ENCODE measurements around the gene MYO18B.

MYO18B gene

GRCh38 chr22:25900390-25900789, 158.4 kb downstream of the MYO18B start:
- TF ChIP-seq POU2F2 (IDR thresholded peaks at IDR 0.05; ENCODE audit: low read depth, low read length), result no peak
- no peak for TF ChIP-seq PAX5 (IDR thresholded peaks at IDR 0.05; ENCODE audit: insufficient read depth, low read length, severe bottlenecking)
- no peak for TF ChIP-seq TAF1 (IDR thresholded peaks at IDR 0.05; ENCODE audit: low read depth, low read length)
- no peak for TF ChIP-seq POLR2AphosphoS5 (IDR thresholded peaks at IDR 0.05; ENCODE audit: low read depth, low read length)
- TF ChIP-seq SPI1 (IDR thresholded peaks at IDR 0.05; ENCODE audit: low read depth, low read length), result no peak
- TF ChIP-seq POLR2A (IDR thresholded peaks at IDR 0.05; ENCODE audit: low read depth, low read length), result no peak
- DNase-seq (ENCODE audit: insufficient read length, low spot score) (no peak), FAIRE-seq (no peak)

- no peak for FAIRE-seq
- TF ChIP-seq POLR2AphosphoS5 (IDR thresholded peaks at IDR 0.05; ENCODE audit: low read depth, low read length) (no peak), SPI1 (IDR thresholded peaks at IDR 0.05; ENCODE audit: low read depth, low read length) (no peak), PAX5 (IDR thresholded peaks at IDR 0.05; ENCODE audit: insufficient read depth, low read length, severe bottlenecking) (no peak), POU2F2 (IDR thresholded peaks at IDR 0.05; ENCODE audit: low read depth, low read length) (no peak), TAF1 (IDR thresholded peaks at IDR 0.05; ENCODE audit: low read depth, low read length) (no peak), POLR2A (IDR thresholded peaks at IDR 0.05; ENCODE audit: low read depth, low read length) (no peak)
- DNase-seq (ENCODE audit: insufficient read length, low spot score), result no peak
Observed at GRCh38 chr22:25900880-25901279, 158.9 kb downstream of the MYO18B start.

DNA sequence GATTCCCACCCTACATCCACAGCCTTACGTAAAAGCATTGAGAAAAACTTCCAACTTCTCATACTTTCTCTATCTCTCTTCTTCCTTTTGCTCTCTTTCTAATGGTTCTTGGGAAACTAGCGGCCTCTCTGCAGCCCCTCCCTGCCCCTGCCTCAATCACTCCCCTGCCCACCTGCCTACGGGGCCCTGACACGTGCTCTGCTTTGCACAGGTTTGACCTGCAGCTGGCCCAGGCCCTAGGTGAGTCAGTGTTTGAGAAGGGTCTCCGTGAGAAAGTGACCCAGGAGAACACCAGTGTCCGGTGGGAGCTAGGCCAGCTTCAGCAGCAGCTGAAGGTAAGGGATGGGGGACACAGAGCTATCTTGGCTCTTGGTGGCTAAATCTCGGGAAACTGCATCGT, 160.4 kb downstream of the MYO18B start:
- FAIRE-seq (no peak), DNase-seq (ENCODE audit: insufficient read length, low spot score) (no peak)
- TF ChIP-seq POLR2AphosphoS5 (IDR thresholded peaks at IDR 0.05; ENCODE audit: low read depth, low read length), result no peak
- TF ChIP-seq POU2F2 (IDR thresholded peaks at IDR 0.05; ENCODE audit: low read depth, low read length), result no peak
- TF ChIP-seq POLR2A (IDR thresholded peaks at IDR 0.05; ENCODE audit: low read depth, low read length), result no peak
- TF ChIP-seq SPI1 (IDR thresholded peaks at IDR 0.05; ENCODE audit: low read depth, low read length), result no peak
- no peak for TF ChIP-seq PAX5 (IDR thresholded peaks at IDR 0.05; ENCODE audit: insufficient read depth, low read length, severe bottlenecking)
- TF ChIP-seq TAF1 (IDR thresholded peaks at IDR 0.05; ENCODE audit: low read depth, low read length), result no peak

- FAIRE-seq, result no peak
- DNase-seq (ENCODE audit: insufficient read length, low spot score), result no peak
- TF ChIP-seq SPI1 (IDR thresholded peaks at IDR 0.05; ENCODE audit: low read depth, low read length), result no peak
- TF ChIP-seq TAF1 (IDR thresholded peaks at IDR 0.05; ENCODE audit: low read depth, low read length), result no peak
- no peak for TF ChIP-seq POU2F2 (IDR thresholded peaks at IDR 0.05; ENCODE audit: low read depth, low read length)
- TF ChIP-seq PAX5 (IDR thresholded peaks at IDR 0.05; ENCODE audit: insufficient read depth, low read length, severe bottlenecking), result no peak
- TF ChIP-seq POLR2AphosphoS5 (IDR thresholded peaks at IDR 0.05; ENCODE audit: low read depth, low read length), result no peak
- no peak for TF ChIP-seq POLR2A (IDR thresholded peaks at IDR 0.05; ENCODE audit: low read depth, low read length)
Observed at GRCh38 chr22:25903294-25903693, 161.3 kb downstream of the MYO18B start.

DNA sequence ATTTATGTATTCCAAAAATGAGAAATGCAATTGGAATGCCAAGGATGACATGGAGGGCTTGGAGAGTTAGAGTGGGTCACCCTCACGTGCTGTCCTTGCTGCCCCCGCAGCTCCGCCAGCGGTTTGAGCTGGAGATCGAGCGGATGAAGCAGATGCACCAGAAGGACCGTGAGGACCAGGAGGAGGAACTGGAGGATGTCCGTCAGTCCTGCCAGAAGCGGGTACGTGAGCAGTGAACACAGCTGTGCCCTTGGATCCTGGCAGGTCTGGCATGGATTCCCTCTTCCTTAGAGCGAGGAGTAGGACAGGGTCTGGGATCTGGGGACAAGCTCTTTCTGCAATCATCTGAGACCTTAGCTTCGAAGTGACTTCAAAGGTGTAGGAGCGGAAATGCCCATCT, 166.2 kb downstream of the MYO18B start:
- no peak for TF ChIP-seq POLR2AphosphoS5 (IDR thresholded peaks at IDR 0.05; ENCODE audit: low read depth, low read length)
- TF ChIP-seq TAF1 (IDR thresholded peaks at IDR 0.05; ENCODE audit: low read depth, low read length), result no peak
- no peak for TF ChIP-seq SPI1 (IDR thresholded peaks at IDR 0.05; ENCODE audit: low read depth, low read length)
- TF ChIP-seq POU2F2 (IDR thresholded peaks at IDR 0.05; ENCODE audit: low read depth, low read length), result no peak
- FAIRE-seq (no peak), DNase-seq (ENCODE audit: insufficient read length, low spot score) (no peak)

DNA sequence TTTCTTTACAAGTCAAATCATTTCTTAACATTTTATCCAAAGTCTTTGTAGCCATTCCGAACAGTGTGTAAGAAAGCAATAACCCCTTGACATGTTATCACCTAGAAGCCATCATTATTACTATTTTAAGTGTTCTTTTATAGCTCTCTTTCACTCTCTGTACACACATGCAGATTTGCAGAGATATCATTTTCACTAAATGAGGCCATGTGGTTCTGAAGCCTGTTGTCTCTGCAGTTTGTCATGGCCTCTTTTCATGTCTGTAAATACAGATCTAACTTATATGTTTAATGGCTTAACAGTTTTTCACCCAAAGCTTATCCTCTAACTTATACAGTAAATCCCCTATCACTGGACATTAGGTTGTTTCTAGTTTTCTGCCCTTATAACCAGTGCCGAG, 166.8 kb downstream of the MYO18B start:
- no peak for DNase-seq (ENCODE audit: insufficient read length, low spot score)
- no peak for FAIRE-seq
- no peak for TF ChIP-seq POU2F2 (IDR thresholded peaks at IDR 0.05; ENCODE audit: low read depth, low read length)
- TF ChIP-seq PAX5 (IDR thresholded peaks at IDR 0.05; ENCODE audit: insufficient read depth, low read length, severe bottlenecking), result no peak
- no peak for TF ChIP-seq POLR2AphosphoS5 (IDR thresholded peaks at IDR 0.05; ENCODE audit: low read depth, low read length)
- no peak for TF ChIP-seq POLR2A (IDR thresholded peaks at IDR 0.05; ENCODE audit: low read depth, low read length)
- no peak for TF ChIP-seq TAF1 (IDR thresholded peaks at IDR 0.05; ENCODE audit: low read depth, low read length)
- no peak for TF ChIP-seq SPI1 (IDR thresholded peaks at IDR 0.05; ENCODE audit: low read depth, low read length)

- DNase-seq (ENCODE audit: insufficient read length, low spot score), result no peak
- TF ChIP-seq TAF1 (IDR thresholded peaks at IDR 0.05; ENCODE audit: low read depth, low read length) (no peak), POLR2A (IDR thresholded peaks at IDR 0.05; ENCODE audit: low read depth, low read length) (no peak), PAX5 (IDR thresholded peaks at IDR 0.05; ENCODE audit: insufficient read depth, low read length, severe bottlenecking) (no peak), POLR2AphosphoS5 (IDR thresholded peaks at IDR 0.05; ENCODE audit: low read depth, low read length) (no peak), SPI1 (IDR thresholded peaks at IDR 0.05; ENCODE audit: low read depth, low read length) (no peak), POU2F2 (IDR thresholded peaks at IDR 0.05; ENCODE audit: low read depth, low read length) (no peak)
- FAIRE-seq, result no peak
Observed at GRCh38 chr22:25909614-25910387, 167.8 kb downstream of the MYO18B start.

DNA sequence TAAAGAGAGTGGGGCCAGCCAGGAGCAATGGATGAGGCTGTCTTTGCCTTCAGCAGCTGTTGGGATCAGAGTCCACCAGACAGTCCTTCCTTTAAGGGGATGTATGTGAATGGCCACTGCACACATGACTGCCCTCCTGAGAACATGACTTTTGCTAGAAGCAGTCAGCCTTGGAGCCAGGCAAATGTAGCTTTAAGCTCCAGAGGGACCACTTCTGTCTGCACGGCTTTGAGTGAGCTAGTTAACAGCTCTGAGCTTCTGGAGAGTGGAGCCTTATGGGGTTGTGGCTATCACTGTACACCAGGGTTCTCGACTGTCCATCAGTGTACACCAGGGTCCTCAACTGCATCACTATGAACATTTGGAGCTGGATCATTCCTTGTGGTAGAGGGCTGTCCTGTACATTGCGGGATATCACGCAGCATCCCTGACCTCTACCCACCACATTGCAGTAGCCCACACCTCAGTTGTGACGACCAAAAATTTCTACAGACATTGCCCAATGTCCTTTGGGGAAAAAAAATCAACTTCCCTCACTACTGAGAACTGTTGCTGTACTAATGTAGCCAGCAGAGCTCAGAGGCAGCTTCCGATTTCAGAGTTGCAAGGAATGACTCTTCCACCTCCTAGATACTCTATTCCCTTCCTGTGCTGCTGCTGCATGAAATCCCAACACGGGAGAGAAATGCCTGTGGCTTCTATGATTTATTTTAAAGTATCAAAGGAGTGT, 169.4 kb downstream of the MYO18B start:
- TF ChIP-seq TAF1 (IDR thresholded peaks at IDR 0.05; ENCODE audit: low read depth, low read length) (no peak), POU2F2 (IDR thresholded peaks at IDR 0.05; ENCODE audit: low read depth, low read length) (no peak), PAX5 (IDR thresholded peaks at IDR 0.05; ENCODE audit: insufficient read depth, low read length, severe bottlenecking) (no peak), POLR2AphosphoS5 (IDR thresholded peaks at IDR 0.05; ENCODE audit: low read depth, low read length) (no peak), POLR2A (IDR thresholded peaks at IDR 0.05; ENCODE audit: low read depth, low read length) (no peak), SPI1 (IDR thresholded peaks at IDR 0.05; ENCODE audit: low read depth, low read length) (no peak)
- FAIRE-seq, result no peak
- DNase-seq (ENCODE audit: insufficient read length, low spot score), result no peak

DNA sequence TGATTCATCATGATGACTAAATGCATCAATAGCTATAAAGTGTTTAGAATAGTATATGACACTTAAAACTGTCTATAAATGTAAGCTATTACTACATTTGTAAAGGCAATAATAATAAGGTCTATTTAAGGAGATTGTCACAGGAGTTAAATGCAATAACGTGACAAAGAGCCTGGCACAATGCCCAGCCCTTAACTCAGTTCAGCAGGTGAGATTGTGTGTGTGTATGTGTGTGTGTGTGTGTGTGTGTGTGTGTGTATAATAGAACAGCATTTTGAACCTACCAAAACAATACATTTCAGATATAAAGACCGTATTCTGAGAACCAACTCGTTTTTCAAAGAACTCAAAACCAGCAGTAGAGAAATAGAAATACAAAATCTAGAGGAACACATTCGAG, 177.5 kb downstream of the MYO18B start:
- FAIRE-seq, result no peak
- TF ChIP-seq TAF1 (IDR thresholded peaks at IDR 0.05; ENCODE audit: low read depth, low read length) (no peak), SPI1 (IDR thresholded peaks at IDR 0.05; ENCODE audit: low read depth, low read length) (no peak), POLR2AphosphoS5 (IDR thresholded peaks at IDR 0.05; ENCODE audit: low read depth, low read length) (no peak), POLR2A (IDR thresholded peaks at IDR 0.05; ENCODE audit: low read depth, low read length) (no peak), POU2F2 (IDR thresholded peaks at IDR 0.05; ENCODE audit: low read depth, low read length) (no peak), PAX5 (IDR thresholded peaks at IDR 0.05; ENCODE audit: insufficient read depth, low read length, severe bottlenecking) (no peak)
- no peak for DNase-seq (ENCODE audit: insufficient read length, low spot score)
